ENCODE results near the gene MRPS27. TPM values are rescaled to one million over a fixed set of nuclear protein-coding genes. Genes with fewer than 3 reads are reported as not detected.

MRPS27 gene
- total and polyA plus RNA-seq, 2 of the 4 experiments (the other 2 are of a cell fraction), result 46.9 to 90.5 TPM

GRCh38 chr5:72337159-72337558 lies 17.1 kb upstream of the MRPS27 start:
- no CpG with 5 or more reads among the region's 1 CpG for WGBS, 2 experiments (ENCODE audit: extremely low coverage in 2 of 2, insufficient read length in 1 of 2)
- Histone ChIP-seq H2AFZ (replicated peaks; ENCODE audit: low read length, poor library complexity) (no peak overlapping the region), H2AK9ac (replicated peaks; ENCODE audit: low read depth, low read length, poor library complexity) (no peak overlapping the region), H3K27me3 (ENCODE audit: control insufficient read depth, insufficient read depth, low read length) (no peaks in the 10 kb centered on the region), H3K79me1 (ENCODE audit: low read depth in 1 of 2, low read length in 2 of 2) (peaks cover 0 to 4% of the 10 kb centered on the region in 2 experiments; a peak in 2 of 4 replicates), H4K8ac (ENCODE audit: low read depth in 2 of 2, low read length in 2 of 2) (no peak overlapping the region), H3K27ac (ENCODE audit: insufficient read depth, low read length) (no peak overlapping the region), H3K14ac (replicated peaks; ENCODE audit: low read depth, low read length) (no peak overlapping the region), H3K9me1 (ENCODE audit: insufficient read depth, low read length) (no peaks in the 10 kb centered on the region), H4K20me1 (ENCODE audit: insufficient read depth, low read length) (no peaks in the 10 kb centered on the region), H2BK15ac (ENCODE audit: low read depth, low read length) (no peak overlapping the region), H2AK5ac (ENCODE audit: low read depth, low read length) (no peak overlapping the region), H3K18ac (ENCODE audit: low read depth, low read length) (no peak overlapping the region), H3K36me3 (ENCODE audit: control insufficient read depth, insufficient read depth, low read length) (peaks cover 21% of the 10 kb centered on the region), H3K4me3 (ENCODE audit: insufficient read depth, low read depth, low read length) (no peak overlapping the region), H3K9ac (ENCODE audit: low read depth, low read length) (no peak overlapping the region), H2BK20ac (ENCODE audit: low read depth, low read length) (no peak overlapping the region), H3K23ac (ENCODE audit: low read depth, low read length) (no peak overlapping the region), H4K91ac (ENCODE audit: insufficient read depth, low read depth, low read length) (no peak overlapping the region), H3K4me1 (ENCODE audit: control insufficient read depth, insufficient read depth, low read length) (no peaks in the 10 kb centered on the region), H3K56ac (ENCODE audit: extremely low read depth, insufficient read depth, low read length) (no peak overlapping the region), H4K5ac (ENCODE audit: low read depth, low read length) (no peak overlapping the region), H2BK5ac (ENCODE audit: low read depth, low read length, poor library complexity, severe bottlenecking) (no peak overlapping the region), H3K9me3 (ENCODE audit: control insufficient read depth, insufficient read depth, low read length) (no peaks in the 10 kb centered on the region), H3K4me2 (ENCODE audit: low read depth, low read length) (no peak overlapping the region), H2BK120ac (ENCODE audit: low read depth, low read length) (no peak overlapping the region), H3K4ac (ENCODE audit: low read depth, low read length) (no peak overlapping the region)
- BruUV-seq (replicated peaks), result no TSS peak
- intact Hi-C loops (cut with micrococcal nuclease) (no loop called here), in situ Hi-C loops (cut with MboI; ENCODE audit: low sequenced_read_pairs) (no loop called here), dilution Hi-C loops (cut with HindIII; ENCODE audit: low sequenced_read_pairs, unreplicated experiment) (no loop called here)
- TF ChIP-seq, protein P1, sequence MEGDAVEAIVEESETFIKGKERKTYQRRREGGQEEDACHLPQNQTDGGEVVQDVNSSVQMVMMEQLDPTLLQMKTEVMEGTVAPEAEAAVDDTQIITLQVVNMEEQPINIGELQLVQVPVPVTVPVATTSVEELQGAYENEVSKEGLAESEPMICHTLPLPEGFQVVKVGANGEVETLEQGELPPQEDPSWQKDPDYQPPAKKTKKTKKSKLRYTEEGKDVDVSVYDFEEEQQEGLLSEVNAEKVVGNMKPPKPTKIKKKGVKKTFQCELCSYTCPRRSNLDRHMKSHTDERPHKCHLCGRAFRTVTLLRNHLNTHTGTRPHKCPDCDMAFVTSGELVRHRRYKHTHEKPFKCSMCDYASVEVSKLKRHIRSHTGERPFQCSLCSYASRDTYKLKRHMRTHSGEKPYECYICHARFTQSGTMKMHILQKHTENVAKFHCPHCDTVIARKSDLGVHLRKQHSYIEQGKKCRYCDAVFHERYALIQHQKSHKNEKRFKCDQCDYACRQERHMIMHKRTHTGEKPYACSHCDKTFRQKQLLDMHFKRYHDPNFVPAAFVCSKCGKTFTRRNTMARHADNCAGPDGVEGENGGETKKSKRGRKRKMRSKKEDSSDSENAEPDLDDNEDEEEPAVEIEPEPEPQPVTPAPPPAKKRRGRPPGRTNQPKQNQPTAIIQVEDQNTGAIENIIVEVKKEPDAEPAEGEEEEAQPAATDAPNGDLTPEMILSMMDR (conservative IDR thresholded peaks at IDR 0.05; ENCODE audit: low read depth, low read length), result no peak
- DNase-seq (no peak), ATAC-seq (ENCODE audit: low read depth) (no peak)
- CTCF ChIA-PET, result no interaction called here
- POLR2A ChIA-PET (ENCODE audit: unreplicated experiment), result no interaction called here
